ENCODE measurements around the gene CSNK2A1. TPM values are rescaled to one million over a fixed set of nuclear protein-coding genes. Genes with fewer than 3 reads are reported as not detected.
"Not testable (repeated sequence)": the region's sequence is repeated elsewhere in the genome, so short reads cannot be mapped to it uniquely, and the experiment has no call there.

Gene CSNK2A1
- total RNA-seq, 1 donor from 2014 or later = 33.6 TPM

DNA sequence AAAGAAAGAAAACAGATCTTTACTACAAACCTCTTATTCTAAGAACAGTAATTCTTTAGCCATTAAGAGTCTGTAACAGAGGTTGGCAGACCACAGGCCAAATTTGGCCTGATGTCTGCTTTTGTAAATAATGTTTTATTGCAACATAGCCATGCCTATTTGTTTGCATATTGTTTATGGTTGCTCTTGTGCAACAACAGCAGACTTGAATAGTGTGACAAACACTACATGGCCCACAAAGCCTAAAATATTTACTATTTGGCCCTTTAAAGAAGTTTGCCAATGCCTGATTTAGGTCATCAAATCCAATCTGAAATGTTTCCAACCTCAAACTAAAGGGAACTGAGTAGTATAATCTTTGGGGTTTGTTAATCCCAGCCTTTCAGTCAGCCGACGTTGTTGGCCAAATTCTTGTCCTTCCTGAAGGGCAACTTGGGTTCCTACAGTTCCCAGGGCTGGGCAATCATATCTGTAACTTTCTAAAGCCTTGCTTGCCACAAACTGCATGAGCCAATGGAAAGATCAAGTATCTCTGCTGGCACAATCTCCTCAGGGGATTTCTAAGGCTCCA, 47.4 kb downstream of the CSNK2A1 start:
- DNase-seq (ENCODE audit: low spot score) (peak; percentile 60), ATAC-seq (peak; percentile 83)

DNA sequence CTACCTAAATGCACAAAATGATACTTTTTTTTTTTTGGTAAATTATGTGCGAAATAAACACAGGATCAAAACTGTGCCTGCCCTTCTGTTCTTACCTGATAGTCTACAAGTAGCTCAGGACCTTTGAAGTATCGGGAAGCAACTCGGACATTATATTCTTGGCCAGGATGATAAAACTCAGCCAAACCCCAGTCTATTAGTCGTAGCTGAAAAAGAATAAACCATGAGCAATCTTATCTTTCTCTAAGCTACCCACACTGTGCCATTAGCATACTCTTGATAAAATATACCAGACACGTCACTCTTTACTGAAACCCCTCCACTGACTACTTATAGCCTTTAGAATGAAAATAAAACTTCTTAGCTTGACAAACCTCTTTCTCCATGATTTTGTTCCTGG, 51.4 kb downstream of the CSNK2A1 start:
- DNase-seq (ENCODE audit: low spot score) (no peak), ATAC-seq (no peak)

DNA sequence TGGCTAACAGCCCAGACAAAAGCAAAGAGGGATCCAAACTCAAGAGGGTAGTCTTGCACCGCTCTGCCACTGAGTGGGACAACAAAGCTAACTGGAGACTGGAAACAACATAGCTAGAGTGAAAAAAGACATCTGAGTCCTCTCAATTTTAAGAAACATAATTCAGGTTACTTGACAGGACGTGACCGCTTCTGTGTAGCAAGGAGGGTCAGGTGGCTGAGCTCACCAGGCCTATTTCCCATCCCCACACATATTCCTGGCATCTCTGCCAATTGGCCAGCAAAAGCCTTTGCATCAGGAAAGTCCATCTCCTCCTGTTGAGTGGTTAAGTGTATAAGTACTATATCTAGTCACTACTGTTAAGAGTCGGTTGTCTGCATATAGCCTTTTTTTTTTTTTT, 55.9 kb downstream of the CSNK2A1 start:
- ATAC-seq = no peak
- DNase-seq (ENCODE audit: low spot score) = no peak

DNA sequence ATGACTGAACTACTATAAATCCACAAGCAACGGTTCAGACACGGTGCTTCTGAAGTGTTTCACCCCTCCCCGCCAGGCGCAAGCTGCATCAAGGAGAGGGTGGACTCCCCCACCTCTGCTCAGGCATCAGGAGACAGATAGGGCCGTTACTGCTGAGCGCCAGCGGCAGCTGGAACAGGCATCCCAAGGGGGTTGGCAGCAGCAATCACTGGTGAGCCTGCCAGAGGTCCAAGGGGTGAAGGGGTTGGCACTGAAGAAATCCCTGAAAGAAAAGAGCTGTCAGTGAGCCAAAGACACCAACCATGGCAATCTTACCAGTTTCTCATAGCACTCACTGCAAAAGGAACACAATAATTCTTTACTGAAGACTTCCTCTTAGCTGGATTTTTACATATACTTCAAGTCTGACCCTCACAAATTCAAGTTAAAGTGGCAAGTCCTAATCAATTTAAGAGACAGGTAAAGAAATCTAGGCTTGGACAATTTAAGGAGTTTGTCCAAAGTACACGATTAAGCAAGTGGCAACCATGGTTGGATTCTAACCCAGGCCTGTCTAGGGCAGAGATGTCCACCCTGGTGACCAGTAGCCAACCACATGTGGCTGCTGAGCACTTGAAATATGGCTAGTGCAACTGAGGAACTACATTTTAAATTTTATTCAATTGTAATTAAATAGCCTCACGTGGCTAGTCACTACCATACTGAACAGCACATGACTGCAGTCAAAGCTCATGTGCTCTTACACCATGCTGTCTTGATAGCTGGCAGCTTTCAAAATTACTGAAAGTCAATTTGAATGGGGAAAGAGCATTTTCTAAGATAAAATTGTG, 59.6 kb downstream of the CSNK2A1 start:
- DNase-seq (ENCODE audit: low spot score) = peak; percentile 62

DNA sequence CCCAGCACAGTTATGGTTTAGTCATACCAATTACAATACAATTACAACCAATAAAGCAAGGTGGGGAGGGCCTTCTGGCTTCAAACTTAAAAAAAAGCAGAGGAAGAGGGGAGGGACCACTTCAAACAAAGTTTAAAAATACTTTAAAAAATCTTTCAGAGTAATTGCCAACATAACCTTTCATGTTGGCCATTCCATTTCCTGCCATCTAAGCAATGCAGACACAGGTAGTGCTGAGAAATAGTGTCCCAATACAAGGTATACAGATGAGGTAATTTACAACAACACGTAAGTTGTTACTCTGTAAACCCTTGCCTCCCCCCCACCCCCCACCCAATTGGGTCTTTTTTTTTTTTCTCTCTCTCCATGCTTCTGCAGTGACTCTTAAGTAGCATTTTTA, 62.4 kb downstream of the CSNK2A1 start:
- no peak for ATAC-seq
- no peak for DNase-seq (ENCODE audit: low spot score)

More for the DNA sequence above, 59.6 kb downstream of the CSNK2A1 start:
- peak; percentile 82 for ATAC-seq

DNA sequence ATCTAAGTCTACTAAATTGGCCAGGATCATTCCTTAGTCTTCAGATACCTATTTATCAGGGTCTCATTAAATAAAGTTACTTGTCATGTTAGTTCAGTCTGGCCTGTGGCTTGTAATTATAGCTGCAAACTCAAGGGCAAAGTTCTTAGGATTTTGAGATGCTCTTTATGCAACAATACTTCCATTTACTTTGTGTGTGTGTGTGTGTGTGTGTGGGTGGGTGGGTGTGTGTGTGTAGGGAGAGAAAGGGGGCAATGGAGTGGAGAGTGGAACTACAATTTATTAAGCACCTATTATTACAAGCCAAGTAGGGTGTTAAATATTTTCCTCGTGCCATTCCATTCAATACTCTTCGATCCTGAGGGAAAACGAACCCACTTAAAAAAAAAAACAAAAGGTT, 63.5 kb downstream of the CSNK2A1 start:
- ATAC-seq = no peak
- DNase-seq (ENCODE audit: low spot score) = no peak

DNA sequence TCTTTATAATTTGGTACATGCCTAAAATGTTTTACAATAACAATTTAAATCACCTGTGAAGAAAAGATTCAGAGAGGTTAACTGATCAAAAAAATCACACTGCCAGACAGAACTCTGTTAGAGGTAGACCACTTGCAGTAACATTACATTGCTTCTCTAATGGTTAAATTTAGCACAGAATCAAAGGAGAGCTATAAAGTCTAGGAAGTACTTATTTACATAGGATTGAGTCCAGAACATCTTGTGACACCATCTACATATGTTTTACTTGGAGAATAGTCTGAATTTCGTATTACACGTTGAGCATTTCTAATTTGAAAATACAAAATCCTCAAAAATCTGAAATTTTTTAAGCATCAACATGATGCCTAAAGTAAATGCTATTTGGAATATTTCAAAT, 64.1 kb downstream of the CSNK2A1 start:
- DNase-seq (ENCODE audit: low spot score) = no peak
- no peak for ATAC-seq

DNA sequence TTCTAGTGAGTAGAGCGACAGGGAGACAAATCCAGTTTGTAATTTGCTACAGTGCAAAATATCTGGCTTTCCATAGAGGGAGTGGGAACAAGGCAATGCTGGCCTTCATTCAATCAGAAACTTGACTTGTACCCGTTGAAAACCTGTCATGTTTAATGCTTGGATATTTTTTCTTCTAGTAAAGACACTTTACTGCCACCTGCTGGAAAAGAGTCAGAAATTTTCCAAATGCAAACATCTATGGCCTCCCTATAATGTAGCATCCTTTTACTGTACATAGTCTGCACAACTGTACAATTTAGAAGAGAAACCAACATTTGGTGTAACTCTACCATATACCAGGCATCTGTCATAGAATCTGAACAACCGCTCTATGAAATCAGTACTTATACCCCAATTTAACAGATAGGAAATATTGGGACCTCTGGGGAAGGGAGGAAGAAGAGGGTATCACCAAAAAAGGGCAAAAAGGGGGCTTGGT, 64.6 kb downstream of the CSNK2A1 start:
- DNase-seq (ENCODE audit: low spot score) = no peak
- ATAC-seq = peak; percentile 73

DNA sequence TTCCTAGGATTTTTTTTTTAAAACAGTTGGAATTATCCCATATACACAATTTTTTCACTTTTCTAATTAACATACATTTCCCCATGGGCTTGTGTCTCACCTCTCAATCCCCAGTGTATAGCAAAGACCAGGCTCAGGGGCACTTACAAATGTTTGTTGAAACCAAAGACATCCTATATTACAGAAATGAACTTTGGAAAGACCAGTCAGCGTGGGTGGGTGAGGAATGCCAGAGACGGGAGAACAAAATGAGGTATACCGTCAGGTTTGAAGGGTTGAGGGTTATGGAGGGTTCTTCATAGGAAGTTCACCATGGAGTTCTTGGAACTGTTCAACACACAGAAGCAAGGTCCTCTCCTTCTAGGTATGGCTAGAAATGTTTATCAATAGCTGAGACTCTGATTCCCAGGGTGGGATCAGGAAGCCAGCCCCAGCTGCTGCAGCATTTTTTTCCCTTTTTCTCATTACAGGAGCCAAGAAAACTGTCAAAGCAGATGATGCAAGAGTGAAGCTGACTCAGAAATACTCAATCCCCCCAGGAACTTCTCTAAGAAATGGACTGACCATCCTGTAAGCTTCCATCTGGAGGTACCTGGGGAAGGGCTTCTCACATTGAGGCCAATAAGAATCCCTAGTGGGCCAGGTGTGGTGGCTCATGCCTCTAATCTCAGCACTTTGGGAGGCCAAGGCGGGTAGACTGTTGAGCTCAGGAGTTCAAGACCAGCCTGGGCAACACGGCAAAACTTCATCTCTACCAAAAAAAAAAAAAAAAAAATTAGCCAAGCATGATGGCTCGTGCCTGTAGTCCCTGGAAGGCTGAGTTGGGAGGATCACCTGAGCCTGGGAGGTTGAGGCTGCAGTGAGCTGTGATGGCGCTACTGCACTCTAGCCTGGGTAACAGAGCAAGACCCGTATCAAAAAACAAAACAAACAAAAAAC, 65.3 kb downstream of the CSNK2A1 start:
- ATAC-seq (no peak), DNase-seq (ENCODE audit: low spot score) (no peak)

DNA sequence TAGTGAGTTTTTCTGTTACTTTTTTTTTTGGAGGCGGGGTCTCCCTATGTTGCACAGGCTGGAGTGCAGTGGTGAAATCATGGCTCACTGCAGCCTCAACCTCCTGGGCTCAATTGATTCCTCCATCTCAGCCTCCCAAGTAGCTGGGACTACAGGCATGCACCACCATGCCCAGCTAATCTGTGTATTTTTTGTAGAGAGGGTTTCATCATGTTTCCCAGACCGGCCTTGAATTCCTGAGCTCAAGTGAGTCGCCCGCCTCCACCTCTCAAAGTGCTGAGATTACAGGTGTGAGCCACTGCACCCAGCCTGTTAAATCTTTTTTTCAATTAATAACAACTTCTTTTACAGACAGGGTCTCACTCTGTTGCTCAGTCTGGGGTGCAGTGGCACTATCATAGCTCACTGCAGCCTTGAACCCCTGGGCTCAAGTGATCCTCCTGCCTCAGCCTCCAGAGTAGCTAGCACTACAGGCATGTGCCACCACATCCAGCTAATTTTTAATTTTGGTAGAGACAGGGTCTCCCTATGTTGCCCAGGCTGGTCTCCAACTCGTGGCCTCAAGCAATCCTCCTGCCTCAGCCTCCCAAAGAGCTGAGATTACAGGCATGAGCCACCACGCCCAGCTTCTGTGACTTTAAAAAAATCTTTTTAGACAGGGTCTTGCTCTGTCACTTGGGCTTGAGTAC, 66.9 kb downstream of the CSNK2A1 start:
- not testable (repeated sequence) for ATAC-seq; DNase-seq (ENCODE audit: low spot score)

DNA sequence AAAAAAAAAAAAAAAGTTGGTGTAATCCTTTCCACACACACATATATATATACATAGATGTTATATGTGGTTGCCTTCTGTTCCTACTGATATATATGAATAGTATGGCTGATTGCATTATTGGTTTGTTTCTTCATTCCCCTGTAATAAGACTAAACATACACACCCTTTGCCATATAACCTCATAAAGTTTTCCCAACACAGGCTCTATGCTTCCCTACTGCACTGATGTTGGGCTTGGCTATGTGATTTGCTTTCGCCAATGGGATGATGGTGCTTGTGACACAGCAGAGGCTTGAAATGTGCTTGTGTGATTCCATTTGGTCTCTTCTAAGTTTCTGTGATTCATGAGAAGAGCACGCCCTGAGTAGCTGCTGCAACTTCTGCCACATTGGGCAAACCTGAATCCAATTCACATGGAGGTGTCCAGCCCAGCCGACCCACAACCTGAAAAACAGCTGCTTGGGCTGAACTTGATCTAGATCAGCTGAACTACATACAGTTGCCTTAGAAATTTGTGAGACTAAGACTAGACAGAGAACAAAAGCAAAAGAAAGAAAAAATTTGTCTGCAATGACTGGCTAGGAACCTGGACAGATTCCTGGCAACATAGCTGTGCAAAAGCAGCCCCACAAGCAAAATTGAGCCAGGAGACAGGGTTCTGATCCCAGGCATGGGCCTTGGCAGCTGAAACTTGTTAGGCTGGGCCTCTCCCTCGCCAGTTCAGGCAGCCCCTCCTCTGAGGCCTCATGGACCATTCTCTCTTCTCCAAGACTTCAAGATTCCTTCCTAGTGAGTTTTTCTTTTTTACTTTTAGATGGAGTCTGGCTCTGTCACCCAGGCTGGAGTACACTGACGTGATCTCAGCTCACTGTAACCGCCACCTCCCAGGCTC, 67.9 kb downstream of the CSNK2A1 start:
- DNase-seq (ENCODE audit: low spot score) (no peak), ATAC-seq (no peak)

DNA sequence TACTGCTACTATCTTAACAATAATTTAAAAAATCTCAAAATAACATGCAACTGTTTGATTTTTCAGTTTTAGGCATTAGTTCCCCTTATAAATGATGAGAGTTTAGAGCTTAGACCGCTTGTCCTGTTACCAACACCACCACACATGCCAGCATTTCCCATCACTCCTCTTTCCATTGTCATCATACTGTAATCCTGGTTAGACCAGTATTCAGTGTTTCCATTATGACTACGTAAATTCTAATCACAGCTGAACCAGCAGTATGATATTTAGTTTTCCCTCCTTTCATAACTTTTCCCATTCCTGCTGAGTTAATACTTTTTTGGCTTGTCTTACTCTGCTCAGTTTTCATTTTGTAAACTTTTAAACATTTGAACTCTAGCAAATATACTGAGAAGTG, 69.0 kb downstream of the CSNK2A1 start:
- ATAC-seq = no peak
- no peak for DNase-seq (ENCODE audit: low spot score)

DNA sequence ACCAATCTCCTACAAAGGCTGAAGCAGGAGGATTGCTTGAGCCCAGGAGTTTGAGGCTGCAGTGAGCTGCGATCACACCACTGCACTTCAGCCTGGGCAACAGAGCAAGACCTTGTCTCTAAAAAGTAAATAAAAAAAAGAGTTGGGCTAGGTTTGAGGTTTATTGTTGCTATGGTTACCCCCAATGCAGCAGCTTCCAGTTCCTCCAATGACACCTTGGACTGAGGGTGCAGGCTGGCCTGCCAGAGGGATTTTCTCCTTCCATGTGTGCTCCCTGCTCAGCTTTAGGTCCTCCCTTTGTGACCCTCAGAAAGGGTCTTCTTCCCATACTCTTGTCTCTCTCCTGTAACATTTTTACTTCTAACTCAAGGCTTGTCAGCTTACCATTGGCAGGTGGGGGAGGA, 70.7 kb downstream of the CSNK2A1 start:
- ATAC-seq = no peak
- DNase-seq (ENCODE audit: low spot score) = no peak

DNA sequence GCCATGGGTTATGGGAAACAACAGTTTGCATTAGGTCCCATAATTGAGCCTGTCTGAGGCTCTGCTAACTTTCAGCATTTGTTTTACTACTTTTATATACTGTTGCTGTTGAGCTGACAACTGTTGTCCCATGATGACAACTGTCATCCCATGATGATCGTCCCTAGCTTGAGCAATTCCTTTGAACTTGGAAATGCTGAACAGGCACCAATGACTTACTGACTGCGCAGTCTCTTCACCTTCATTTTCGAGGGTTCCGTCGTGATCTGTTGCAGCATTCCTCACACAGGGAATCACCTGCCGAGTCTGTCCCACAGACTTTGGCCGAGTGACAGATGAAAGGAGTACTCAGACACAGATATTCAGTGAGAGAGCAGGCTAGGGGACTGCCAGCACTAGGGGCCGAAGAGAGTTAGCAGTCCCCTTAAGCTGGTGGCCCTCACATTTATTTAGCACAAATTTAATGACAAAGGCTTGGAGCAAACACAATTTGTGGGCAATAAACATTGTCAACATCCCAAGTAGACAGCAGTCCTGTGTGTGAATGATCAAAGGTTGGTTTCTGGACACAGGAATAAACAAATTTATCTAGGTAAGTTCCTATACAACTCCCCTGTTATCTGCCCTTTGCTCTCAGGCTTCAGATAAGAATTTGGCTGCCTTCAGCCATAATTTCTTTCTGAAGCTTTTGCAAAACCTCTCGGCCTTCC, 71.3 kb downstream of the CSNK2A1 start:
- DNase-seq (ENCODE audit: low spot score) (no peak), ATAC-seq (peak; percentile 60)

DNA sequence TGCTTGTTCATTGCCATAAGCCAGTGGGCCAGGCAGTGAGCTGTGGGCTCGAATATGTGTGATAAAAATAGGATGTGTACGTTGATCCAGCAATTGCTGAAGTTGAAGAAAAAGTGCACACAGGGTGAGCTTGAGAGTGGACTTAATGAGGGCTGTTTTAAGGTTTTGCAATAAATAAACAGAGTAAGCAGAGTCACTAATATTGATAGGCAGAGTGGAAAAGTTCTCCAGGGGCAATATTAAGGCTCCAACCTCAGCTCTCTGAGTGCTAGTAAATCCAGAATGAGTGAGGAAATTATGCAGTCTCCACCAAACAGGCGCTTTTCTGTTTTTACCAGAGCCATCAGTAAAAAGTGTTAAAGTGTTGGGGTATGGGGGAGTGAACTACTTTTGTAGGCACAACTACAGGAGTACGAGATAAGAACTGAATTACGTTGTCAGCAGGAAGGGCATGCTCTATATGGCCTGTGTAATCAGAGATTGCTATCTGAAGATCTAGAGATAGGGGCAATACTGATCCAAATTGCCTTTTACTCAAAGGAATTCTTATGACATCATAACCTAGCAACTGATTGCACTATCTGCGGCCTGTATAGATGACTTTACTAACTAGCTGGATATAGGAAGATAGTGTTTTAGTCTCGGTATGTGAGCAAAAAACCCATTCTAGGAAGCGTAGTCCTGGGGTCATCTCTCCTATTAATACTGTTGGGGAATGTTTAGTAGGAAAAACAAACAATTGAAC, 73.7 kb downstream of the CSNK2A1 start:
- ATAC-seq = peak; percentile 54

DNA sequence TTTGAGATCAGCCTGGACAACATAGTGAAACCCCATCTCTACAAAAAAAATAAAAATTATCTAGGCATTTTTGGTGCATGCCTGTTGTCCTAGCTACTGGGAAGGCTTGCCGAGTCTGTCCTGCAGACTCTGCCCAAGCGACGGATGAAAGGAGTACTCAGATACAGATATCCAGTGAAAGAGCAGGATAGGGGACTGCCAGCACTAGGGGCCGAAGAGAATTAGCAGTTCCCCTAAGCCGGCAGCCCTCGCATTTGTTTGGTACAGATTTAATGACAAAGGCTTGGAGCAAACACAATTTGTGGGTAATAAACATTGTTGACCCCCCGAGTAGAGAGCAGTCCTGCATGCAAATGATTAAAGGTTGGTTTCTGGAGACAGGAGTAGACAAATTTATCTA, 75.8 kb downstream of the CSNK2A1 start:
- ATAC-seq = no peak
- DNase-seq (ENCODE audit: low spot score) = no peak

More for the DNA sequence above, 73.7 kb downstream of the CSNK2A1 start:
- no peak for DNase-seq (ENCODE audit: low spot score)

DNA sequence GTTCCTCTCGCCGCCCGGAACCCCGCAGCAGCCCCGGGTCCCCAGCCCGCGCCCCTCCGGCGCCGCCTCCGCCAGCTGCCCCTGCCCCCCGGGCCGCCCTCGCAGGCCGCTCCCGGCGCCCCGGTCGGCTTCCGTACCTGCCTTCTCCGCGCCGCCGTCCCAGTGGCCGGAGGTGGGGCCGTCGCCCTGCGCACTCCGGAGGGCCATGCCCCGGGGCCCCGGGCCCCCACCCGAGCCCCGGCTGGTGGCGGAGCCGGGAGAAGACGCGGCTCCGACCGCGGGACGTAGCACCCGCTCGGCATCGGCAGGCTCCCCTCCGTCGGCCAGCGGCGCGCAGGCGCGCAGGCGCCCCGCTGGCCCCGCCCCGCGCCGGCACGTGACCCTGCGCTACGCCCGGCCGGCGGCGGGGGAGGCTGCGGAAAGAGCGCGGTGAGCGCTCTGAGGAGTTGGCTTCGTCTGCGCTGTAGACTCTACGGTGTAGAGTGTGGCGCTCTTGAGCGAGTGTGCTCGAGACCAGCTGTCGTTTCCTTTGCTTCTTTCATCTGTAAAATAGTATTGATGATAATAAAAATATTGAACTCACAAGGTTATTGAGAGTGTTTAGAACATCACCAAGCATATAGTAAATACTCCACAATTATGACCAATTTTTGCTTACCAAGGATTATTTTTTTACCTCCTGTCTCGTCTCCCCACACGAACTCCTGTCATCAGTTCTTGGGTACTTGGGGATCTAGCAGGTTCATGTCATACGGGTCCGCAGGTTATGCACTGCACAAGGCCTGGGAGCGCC, 81.2 kb downstream of the CSNK2A1 start, which contains the start of gene TBC1D20:
Gene TBC1D20 (minus strand): TSS at position 335 of the 793 bp plus-strand sequence. CDS start 128 bp downstream, at position 207.
- ATAC-seq (peak; percentile 93), DNase-seq (ENCODE audit: low spot score) (peak; percentile 86)
